Epithelial cell of umbilical artery (primary cell): ENCODE measurements around the gene CCL22. TPM values are rescaled to one million over a fixed set of nuclear protein-coding genes. Genes with fewer than 3 reads are reported as not detected.

Source experiments
- total RNA-seq: library from RNA; depleted of rRNA; stranded (reverse); fragments of >200 nt; gene quantifications from 2 replicates; pipeline ENCODE4 v1.2.3, GENCODE V29; 2014

CCL22 gene
- total RNA-seq = not detected in 2 replicates

DNA sequence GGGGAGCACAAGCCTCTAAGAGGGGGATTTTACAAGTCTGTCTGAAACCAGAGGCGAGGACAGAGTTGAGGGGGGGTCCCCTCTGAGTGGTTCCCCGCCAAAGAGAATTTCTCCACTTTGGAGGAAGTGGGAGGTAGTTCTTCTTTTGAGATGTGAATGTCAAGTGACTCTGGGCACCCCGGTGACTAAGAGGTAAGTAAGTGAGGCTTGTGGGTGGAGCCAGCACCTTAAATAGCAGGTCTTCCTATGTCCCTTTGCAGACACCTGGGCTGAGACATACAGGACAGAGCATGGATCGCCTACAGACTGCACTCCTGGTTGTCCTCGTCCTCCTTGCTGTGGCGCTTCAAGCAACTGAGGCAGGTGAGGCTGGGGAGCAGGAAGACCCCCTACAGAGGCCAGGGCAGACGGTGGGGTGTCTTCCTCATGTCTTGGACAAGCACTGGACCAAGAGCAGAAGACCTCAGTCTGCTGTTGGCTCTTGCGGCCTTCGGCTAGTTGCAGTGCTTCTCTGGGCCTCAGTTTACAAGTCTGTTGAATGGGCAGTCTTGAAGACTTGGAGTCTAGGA is at the start of gene CCL22:
CCL22 (plus strand) TSS at position 257 of the 569 bp plus-strand sequence; CDS start at position 291, 34 bp downstream.

DNA sequence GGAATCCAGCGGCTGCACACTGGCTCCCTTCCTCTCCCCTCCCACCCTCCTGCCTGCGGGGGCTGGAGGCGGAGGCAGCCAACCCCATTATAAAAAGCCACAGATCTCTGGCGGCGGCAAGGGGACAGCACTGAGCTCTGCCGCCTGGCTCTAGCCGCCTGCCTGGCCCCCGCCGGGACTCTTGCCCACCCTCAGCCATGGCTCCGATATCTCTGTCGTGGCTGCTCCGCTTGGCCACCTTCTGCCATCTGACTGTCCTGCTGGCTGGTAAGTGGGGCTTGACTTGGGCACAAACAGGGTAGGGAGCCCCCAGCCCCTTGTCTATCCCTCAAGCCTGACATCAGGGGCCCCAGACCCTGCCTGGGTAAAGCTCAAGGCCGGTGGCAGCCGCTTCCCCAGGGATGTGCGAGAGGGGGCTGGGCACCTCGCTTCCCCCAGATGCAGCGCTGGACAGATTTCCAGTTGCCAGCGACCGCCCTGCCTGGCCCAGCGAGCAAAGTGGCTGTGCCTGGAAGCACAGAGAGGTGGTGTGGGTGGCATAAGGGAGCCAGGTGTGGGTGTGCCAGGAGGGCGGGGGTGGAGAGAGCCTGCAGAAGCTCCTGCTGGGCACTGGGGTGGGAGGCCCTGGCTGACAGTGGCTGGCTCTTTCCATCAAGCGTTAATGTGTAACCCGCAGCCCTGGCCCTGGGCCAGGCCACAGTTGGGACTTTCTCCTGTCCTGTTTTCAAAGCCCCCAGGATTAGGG is 14.0 kb downstream of the CCL22 start, which contains the start of gene CX3CL1:
CX3CL1 (plus strand) TSS at position 119 of the 745 bp plus-strand sequence; CDS start at position 198, 79 bp downstream.

DNA sequence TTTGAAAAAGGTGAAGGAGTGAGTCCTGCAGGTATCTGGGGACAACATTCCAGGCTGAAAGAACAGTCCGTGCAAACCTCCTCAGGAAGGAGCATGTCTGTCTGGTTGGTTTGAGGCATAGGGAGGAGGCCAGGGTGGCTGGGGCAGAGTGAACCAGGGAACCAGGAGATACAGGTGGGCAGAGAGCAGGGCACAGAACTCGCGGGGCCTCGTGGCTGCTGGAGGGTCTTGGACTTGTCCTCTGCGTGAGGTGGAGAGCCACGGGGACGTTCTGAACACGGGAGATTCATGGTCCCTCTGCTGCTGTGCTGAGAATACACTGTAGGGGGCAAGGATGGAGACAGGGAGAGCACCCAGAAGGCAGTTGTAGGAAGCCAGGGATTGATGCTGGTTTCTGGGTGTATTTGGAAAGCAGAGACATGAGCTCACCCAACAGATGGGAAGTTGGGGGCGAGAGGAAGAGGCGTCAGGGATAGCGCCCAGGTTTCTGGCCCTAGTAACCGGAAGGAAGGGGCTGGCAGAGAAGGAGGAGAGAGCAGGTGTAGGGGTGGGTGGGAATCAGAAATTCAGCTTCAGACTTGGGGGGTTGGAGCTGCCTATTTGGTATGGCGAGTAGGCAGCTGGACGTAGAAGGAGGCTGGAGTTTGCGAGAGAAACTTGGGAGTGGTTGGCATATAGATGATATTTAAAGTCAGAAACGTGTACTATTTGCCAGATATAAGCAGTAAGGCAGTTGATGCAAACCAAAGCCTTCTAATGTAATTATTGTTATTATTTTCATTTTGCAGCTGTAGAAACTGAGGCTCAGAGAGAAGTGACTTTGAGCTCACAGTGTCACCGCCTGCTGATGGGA is 45.6 kb downstream of the CCL22 start, which contains the start of gene CCL17:
CCL17 (plus strand) TSS at position 803 of the 853 bp plus-strand sequence. CDS start 9,166 bp downstream, outside the sequence.

Other genes starting within 250 kb of the CCL22 start
- 84.8 and 96.1 TPM in 2 replicates for gene PSME3IP1, start 172.7 kb upstream of the CCL22 start, total RNA-seq
- gene RSPRY1, start 172.5 kb upstream of the CCL22 start, total RNA-seq = 66.7 and 66.9 TPM in 2 replicates
- 78.0 and 120 TPM in 2 replicates for gene ARL2BP, start 113.5 kb upstream of the CCL22 start, total RNA-seq
- 1.9 and 7.1 TPM in 2 replicates for gene PLLP, start 74.1 kb upstream of the CCL22 start, total RNA-seq
- 2.3 and 3.2 TPM in 2 replicates for gene CX3CL1, start 13.7 kb downstream of the CCL22 start, total RNA-seq
- not detected in 2 replicates for gene CCL17, start 46.0 kb downstream of the CCL22 start, total RNA-seq
- gene CIAPIN1, start 88.6 kb downstream of the CCL22 start, total RNA-seq = 88.1 and 104 TPM in 2 replicates
- gene COQ9, start 88.7 kb downstream of the CCL22 start, total RNA-seq = 48.1 and 54.3 TPM in 2 replicates
- 147 and 166 TPM in 2 replicates for gene POLR2C, start 103.9 kb downstream of the CCL22 start, total RNA-seq
- gene DOK4, start 127.7 kb downstream of the CCL22 start, total RNA-seq = 17.2 and 22.7 TPM in 2 replicates
- gene CCDC102A, start 177.8 kb downstream of the CCL22 start, total RNA-seq = 8.8 and 15.0 TPM in 2 replicates
- gene ADGRG5, start 183.9 kb downstream of the CCL22 start, total RNA-seq = not detected in 2 replicates